Stimulated activated CD8-positive, alpha-beta memory T cell treated with anti-CD3 and anti-CD28 coated beads, Interleukin-7, amount 100 ng/mL, for 1 hour (primary cell): Measurements from ENCODE around the gene SEC61A1.

Source experiments
- DNase-seq, 2 donors: peaks; one replicate each; pipeline ENCODE4 v3.0.0-alpha.2; 2020; ENCODE audit warnings: low read depth in 2 of 2

SEC61A1 gene

GRCh38 chr3:128051837-128052594 lies at the start of gene SEC61A1:
SEC61A1 (plus strand) TSS chr3:128052437; CDS start chr3:128052553, 116 bp downstream.
- DNase-seq, result peak; percentile 91 to 92

- no peak for DNase-seq
Observed at GRCh38 chr3:128004661-128005060, 47.6 kb upstream of the SEC61A1 start.

GRCh38 chr3:128006061-128007032 lies 45.9 kb upstream of the SEC61A1 start:
- DNase-seq, result no peak

GRCh38 chr3:128007033-128007424 lies 45.2 kb upstream of the SEC61A1 start:
- no peak for DNase-seq

- DNase-seq, result no peak
Observed at GRCh38 chr3:128009952-128010846, 42.0 kb upstream of the SEC61A1 start.

GRCh38 chr3:128011140-128011539 lies 41.1 kb upstream of the SEC61A1 start:
- DNase-seq, result no peak

- no peak for DNase-seq
Observed at GRCh38 chr3:128012050-128012449, 40.2 kb upstream of the SEC61A1 start.

- no peak for DNase-seq
Observed at GRCh38 chr3:128014548-128014947, 37.7 kb upstream of the SEC61A1 start.

GRCh38 chr3:128016502-128016901 lies 35.7 kb upstream of the SEC61A1 start:
- DNase-seq, result no peak

GRCh38 chr3:128021768-128022372 lies 30.4 kb upstream of the SEC61A1 start:
- DNase-seq, result no peak

GRCh38 chr3:128033102-128033501 lies 19.1 kb upstream of the SEC61A1 start:
- DNase-seq, result no peak

GRCh38 chr3:128036119-128036518 lies 16.1 kb upstream of the SEC61A1 start:
- DNase-seq, result no peak

GRCh38 chr3:128040041-128040440 lies 12.2 kb upstream of the SEC61A1 start:
- no peak for DNase-seq

- DNase-seq, result no peak
Observed at GRCh38 chr3:128040660-128041059, 11.6 kb upstream of the SEC61A1 start.

GRCh38 chr3:128041344-128041743 lies 10.9 kb upstream of the SEC61A1 start:
- DNase-seq, result no peak

- no peak for DNase-seq
Observed at GRCh38 chr3:128050597-128050996, 1.6 kb upstream of the SEC61A1 start.

GRCh38 chr3:128051459-128051836 lies 789 bp upstream of the SEC61A1 start:
- no peak for DNase-seq

- DNase-seq, result no peak
Observed at GRCh38 chr3:128052595-128053351, 536 bp downstream of the SEC61A1 start.

GRCh38 chr3:128053614-128054013 lies 1.4 kb downstream of the SEC61A1 start:
- DNase-seq, result no peak

GRCh38 chr3:128054367-128054766 lies 2.1 kb downstream of the SEC61A1 start:
- no peak for DNase-seq

GRCh38 chr3:128056258-128056657 lies 4.0 kb downstream of the SEC61A1 start:
- DNase-seq, result no peak
